GM18517 (cell line): ENCODE measurements around the gene CDKAL1.
"Not testable (repeated sequence)": the region's sequence is repeated elsewhere in the genome, so short reads cannot be mapped to it uniquely, and the experiment has no call there.

Experiments used
- ATAC-seq: cut with Tn5 transposase; IDR thresholded peaks from one replicate; pipeline ENCODE4 v1.9.1; 2021; ENCODE audit warnings: mild to moderate bottlenecking, moderate library complexity; ENCODE audit not compliant: unreplicated experiment

CDKAL1 gene

DNA sequence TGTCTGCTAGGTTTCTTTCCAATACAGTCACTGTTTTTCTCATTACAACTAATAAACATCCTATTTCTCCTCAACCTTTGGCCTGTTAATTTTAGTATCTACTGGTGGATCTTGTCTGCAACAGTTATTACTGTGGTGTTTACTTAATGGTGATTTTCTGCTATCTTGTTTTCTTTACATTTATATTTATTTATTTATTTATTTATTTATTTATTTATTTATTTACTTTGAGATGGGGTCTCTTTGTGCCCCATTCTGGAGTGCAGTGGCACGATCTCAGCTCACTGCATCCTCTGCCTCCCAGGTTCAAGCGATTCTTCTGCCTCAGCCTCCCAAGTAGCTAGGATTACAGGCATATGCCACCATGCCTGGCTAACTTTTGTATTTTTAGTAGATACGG, 15.1 kb downstream of the CDKAL1 start:
- not testable (repeated sequence) for ATAC-seq

DNA sequence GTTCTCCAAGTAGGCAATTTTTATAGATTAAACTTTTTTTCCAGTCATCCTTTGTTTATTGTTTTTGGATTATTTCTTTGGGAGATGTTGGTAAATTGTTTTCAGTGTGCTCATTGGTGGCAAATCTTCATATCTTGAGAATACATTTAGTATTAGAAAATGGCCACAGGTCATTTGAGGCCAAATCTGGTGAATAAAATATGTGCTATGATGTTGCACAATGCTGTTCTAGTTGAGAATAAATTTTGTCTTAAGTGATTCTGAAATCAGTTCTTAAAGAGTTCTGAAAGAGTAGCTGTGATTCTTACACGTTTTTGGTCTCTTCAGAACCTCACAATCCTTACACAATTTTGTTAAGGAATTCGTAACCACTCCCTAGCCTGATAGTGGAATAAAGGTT, 20.1 kb downstream of the CDKAL1 start:
- no peak for ATAC-seq

DNA sequence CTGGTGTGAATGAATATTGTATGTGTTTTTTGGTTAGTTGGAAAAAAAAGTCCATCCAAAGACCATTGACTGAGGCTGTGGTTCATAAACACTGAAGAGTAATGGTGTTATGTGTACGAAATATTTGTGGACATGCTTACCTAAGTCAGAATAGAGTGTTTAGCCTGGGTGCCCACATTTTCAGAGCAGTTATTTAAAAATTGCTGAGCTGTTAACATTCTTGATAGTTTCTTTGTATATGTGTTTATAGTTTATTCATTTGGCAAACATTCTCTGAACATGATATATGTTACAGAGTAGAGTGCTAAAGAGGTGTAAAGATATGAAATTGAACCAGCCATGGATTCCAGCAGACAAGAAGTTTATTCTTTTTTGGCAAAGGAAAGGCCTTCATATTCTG, 20.6 kb downstream of the CDKAL1 start:
- ATAC-seq: no peak

DNA sequence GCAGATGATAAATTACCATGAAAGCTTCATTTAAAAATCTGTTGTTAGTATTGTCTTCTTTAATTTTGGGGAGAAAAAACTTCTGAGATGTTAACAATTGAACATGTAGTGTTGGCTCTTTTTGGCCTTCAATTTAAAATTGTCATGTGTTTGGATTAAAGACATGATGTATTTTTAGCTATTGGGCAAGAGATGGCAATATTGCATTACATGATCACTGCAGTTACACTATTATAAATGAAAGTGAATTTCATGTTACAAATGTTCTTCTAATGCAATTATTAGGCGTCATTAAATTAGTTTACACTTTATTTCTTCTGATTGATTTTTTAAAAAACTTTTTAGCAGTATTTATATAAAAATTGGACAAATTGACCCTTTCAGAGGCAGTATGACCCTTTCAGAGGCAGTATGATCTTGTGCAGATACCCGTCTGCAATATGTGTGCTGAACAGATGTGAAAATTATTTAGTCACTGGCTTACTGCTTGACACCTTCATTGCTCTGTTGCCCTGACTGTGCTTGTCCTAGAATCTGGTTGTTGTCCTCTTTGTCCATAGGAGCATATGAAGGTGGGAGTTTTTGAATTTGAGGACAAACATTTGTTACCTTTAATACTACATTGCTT, 25.8 kb downstream of the CDKAL1 start:
- ATAC-seq: no peak

DNA sequence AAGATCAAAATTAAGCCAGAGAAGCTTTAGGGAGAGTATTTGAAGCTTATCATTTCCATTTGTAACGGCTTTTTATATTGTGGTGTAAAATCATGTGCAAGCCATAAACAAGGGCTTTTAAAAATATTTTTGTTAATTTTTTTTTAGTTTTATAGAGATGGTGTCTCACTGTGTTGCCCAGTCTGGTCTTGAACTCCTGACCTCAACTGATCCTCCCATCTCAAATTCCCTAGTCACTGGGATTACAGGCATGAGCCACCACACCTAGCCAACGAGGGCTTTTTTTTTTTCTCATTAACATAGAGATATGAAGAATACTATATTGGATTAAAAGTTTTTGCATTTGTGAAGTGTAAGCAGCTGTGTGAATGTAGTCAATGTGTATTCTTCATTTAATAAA, 29.1 kb downstream of the CDKAL1 start:
- ATAC-seq: no peak

DNA sequence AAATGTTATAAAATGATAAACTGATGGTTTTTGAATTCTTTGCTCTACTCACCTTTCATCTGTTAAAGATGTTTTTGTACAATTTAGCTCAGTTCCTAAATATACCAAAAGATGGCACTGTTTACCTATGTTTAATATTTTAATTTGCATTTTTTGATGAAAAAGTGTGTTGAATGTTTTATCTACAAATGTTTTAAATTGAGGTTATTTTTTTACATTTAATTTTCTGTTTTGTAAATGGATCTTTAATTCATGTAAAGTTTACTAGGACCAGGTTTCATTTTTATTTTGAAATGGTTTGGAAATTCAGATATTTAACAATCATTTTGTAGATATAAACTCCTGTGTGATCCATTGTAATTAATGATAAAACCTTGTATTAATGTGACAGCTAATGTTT, 30.0 kb downstream of the CDKAL1 start:
- ATAC-seq: no peak

DNA sequence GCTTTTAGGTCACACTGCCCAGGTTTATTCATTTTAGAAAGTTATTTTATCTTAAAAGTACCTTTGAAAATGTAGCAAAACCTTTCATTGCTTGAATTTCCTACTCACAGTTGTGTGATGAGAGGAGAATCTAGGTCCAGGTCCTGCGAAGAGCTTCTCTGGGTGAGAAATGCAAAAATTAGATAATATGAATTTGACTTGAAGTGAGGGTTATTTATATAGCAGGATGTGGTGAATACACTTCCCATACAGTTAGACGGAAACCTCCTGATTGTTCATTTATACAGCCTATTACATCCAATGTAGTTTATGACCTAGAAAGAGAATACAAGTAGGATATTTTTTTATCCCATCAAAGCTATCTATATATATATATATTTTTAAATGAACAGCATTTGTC, 30.5 kb downstream of the CDKAL1 start:
- ATAC-seq: peak; percentile 75

DNA sequence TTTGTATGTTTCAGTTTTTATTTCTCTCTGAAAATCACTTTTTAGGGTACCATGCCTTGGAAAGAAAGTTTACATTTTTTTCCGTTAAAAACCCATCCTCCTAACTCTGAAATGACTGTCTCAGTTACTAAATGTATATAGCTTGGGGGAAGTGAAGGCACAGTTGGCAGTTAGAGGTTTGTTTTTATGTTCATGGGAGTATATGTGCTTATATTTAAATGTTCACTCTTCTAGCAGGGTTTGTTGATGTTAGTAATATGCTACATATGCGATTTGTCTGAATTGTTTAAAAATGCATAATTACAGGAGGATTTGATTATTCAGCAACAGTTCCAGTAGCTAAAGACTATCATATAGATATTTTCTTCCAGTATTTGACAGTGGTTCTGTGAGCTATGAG, 31.1 kb downstream of the CDKAL1 start:
- peak; percentile 41 for ATAC-seq

DNA sequence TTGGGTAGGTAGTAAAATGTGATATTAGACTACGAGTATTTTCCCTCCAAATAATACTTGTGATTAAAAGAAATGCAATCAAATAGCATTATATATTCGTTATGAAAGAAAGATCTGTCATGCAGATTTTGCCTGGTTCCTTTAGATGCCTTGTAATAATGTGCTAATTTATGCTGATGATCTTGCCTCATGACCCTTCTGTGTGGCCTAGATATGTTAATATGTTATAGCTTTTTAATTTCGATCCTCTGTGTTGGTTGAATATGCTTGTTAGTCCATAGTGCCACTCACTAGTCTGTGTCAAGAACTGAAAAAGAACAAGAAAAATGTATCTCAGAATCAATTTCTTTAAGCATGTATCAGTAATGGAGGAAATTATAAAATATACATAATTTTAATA, 31.9 kb downstream of the CDKAL1 start:
- ATAC-seq: no peak

DNA sequence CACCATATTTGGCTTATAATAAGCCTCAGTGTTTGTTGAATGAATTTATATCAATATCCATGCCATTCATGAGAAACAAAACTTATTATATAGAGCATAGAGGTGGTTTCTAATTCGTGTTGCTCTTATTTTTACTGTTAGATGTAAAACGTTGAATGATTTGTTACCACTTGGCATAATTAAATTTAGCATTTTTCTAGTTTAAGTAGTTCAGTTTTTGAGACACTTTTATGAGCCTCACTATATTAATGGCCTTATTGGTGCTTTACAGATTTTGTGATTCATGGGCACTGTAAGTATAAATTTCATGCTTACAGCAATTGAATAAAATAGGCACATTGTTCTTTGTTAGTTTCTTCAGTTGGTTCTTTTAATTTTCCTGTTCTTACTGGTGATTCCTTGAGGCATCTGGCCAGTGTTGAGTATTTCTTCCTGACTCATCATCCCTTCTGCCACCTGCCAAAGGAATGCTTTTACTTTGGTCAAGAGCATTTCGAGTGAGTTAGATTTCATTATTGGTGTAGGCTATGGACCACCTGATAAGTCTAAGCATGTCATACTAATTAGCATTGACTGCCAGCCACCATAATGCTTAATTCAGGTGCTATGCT, 34.8 kb downstream of the CDKAL1 start:
- ATAC-seq: no peak

DNA sequence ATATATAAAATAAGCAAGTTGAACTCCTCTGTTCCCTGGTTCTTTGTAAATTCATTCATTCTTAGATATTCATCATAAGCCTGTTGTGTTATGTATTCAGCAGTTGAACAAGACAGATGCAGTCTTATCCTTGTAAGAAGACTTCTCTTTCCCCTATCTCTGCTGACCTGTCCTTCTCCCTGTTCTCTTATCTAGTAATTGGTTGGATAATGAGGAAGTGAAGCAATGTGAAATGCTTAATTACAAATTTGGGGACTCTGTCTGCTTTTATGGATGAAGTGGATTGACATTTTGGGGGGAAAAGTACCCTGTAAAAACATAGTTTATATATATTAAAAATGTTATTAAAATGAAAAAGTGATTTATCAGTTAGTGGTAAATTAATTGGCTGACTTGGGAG, 37.0 kb downstream of the CDKAL1 start:
- no peak for ATAC-seq

DNA sequence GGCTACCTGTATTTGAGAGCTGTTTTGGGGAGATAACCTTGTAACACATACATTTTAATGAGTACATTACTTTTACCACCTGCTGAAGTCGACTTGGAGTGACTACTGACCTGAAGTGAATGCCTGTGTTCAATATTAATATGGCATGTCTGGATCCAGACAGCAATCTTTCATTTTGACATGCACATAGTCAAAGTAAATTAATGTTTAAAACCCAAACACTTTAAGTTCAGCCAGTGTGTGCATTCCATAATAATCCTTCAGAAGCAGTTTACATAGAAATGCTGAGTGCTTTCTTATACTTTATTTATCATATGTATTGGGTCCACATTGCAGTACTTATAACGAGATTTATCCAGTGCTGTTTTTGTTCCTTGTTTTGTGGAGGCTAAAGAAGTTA, 38.0 kb downstream of the CDKAL1 start:
- no peak for ATAC-seq

DNA sequence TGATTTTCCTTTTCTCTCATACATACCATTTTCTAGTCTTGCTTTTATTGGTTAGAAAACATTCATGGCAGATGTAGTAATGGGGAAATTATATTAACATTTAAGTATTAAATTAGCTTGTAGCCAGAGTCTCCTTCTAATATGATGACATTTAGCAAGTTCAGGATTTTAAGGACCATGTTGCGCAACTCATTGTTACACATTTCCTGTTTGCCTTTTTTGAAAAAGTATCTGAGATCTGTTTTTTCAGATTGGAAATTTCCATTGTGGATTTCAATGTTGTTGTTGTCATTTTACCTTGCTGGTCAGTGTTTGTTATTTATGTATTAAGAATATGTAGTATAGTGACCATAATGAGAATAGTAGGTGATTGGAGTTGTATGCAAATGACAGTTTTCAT, 38.7 kb downstream of the CDKAL1 start:
- no peak for ATAC-seq

DNA sequence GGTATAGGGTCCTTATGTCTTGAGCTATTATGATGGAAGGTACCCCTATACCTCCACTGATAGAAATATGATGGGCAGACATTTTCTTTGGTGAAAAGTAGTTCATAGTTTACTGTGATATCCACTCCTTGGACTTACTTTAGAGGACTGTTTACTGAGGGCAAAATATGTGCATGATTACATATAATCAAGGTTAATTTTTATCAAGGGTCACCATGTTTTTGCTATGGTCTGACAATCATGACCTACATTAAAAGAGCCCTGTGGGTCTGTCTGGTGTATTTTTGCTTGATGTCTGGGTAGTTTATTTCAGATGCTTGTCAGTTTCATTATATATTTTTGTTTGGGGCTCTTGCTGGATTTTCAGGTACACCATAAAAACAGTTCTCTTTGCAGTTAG, 40.1 kb downstream of the CDKAL1 start:
- no peak for ATAC-seq

DNA sequence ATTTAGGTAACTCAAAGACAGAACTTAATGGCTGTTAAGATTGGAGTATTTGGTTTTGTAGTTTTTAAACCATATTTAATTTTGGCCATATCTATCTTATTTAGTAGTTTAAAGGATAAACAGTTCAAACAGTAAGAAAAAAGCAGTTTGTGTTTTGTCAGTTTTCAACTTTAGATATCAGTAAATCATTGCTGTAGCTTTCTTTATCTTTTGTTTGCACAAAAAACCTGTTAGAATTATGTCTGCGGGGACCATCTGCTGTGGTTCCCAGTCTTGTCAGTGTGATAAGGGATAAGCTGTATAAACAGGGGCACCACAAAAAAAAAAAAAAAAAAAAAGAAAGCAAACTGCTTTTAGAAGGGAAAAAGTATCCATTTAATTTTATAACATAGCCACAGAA, 40.9 kb downstream of the CDKAL1 start:
- ATAC-seq: no peak

DNA sequence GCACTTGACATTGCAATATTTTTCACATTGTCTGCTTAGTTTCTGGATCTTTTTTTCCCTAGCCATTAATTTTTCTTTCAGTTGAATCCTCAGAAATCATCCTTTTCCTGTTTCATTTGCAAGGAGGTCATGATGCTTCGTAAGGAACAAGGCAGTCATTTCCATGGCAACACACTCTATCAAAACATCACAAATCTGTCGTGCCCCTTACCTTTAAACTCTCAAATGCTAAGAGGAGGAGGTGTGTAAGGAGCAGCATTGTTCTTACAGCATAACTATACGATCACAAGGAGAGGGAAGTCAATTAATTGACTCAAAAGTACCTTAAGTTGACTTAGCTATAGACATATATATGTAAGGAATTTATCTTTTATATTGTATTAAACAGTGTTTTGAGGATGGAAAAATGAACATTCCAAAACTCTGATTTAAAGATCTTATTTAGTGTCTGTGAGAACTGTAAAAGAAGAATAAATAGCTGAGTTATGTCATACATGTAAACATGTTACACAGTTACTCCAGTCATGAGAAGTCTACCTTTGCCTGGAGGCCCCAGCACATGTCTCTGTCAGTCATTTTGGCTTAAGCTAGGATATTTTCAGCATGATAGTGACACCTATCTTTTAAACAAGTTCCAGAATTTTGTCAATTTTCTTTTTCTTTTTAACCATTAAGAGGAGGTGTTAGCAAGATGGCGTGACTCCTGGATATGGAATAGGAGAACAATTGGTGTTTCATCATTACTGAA, 41.6 kb downstream of the CDKAL1 start:
- ATAC-seq: no peak

DNA sequence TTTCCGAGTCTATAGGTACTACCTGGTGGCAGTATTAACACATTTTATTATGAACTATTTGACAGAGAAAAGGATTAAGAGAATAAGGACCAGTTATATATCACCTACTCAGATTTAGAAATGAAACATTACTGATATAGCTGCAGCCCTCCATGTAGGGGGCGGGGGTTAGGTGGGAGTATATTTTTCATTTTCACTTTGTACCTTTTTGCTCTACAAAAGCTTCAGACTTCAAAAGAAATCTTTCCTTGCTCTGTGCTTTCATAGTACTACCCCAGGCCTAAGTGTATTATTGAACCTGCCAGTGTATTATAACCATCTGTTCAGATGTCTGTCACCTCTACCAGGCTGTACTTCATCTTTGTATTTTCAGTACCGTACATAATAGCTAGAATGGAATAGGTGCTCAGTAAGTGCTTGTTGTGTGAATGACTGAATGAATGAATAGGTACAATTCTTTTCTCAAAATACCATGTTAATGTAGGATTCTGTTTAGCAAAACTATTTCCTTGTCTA, 43.0 kb downstream of the CDKAL1 start:
- no peak for ATAC-seq

DNA sequence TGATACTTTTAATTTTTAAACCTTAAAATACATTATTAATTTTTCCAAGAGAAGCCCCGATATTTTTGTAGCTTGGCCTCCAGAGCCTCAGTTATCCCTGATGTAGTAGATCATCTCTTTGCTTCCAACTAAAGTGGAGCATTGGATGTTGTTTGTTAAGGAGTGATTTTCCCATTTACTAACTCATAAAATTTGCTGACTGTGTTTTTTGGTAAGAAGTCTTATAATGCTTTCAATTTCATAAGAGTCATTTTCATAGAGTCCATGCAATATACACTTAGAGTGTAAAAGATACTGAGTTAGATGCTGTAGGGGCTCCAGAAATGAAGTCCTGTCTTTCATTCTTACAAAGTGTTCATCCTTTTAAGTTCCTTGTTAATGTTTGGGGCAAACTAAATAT, 46.8 kb downstream of the CDKAL1 start:
- ATAC-seq: no peak

DNA sequence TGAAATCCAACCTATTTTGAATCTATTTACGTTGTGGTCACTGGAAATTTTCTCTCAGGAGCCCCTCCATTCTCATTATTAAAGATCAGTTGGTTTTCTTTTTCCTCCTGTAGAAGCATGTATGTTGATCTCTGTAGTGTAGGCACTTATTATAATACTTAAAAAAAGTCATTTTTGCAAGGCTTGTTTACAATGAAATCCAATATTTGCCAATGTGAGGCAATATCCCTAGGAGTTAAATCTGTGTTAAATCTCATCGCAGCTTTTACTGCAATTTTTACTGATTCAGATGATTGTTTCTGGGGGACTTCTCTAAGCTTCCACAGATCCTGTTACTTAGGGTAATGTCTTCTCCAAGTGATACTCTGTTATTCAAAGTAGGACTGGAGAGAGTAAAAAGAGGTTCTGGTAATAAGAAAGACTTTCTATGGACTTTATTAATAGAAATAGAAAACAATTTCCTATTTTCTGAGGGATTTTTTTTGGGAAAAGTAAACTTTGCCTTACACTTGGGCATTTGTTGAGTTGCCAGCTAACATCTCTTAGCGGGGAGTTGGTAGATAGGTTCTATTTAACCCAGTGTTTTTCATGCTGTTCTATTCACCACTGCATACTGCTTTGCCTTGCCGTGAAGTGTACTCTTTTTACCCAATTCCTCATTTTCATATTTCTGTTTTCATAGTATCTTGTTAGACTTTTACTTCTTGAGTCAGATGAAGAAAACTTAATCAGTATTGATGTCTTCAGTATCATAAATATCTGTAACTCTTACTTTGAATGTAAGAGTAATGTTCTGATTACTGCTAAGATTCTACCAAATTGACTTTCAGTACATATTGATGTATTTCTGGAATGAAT, 48.6 kb downstream of the CDKAL1 start:
- ATAC-seq: no peak

DNA sequence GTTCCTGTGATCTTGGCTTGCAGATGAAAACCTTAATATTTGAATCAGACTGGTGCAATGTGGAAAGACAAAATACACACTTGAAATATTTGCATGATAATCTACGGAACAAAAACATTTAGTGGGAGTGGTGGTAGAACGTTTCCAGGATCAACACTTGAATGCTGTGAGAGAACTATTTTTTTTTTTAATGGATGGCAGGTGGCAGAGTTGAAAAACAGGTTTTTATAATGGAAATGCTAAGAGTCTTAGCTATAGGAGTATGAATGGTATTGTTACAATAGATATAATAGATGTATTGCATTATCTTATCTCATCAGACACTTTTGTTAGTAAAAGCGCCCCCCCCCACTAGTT, 49.2 kb downstream of the CDKAL1 start:
- ATAC-seq: no peak

DNA sequence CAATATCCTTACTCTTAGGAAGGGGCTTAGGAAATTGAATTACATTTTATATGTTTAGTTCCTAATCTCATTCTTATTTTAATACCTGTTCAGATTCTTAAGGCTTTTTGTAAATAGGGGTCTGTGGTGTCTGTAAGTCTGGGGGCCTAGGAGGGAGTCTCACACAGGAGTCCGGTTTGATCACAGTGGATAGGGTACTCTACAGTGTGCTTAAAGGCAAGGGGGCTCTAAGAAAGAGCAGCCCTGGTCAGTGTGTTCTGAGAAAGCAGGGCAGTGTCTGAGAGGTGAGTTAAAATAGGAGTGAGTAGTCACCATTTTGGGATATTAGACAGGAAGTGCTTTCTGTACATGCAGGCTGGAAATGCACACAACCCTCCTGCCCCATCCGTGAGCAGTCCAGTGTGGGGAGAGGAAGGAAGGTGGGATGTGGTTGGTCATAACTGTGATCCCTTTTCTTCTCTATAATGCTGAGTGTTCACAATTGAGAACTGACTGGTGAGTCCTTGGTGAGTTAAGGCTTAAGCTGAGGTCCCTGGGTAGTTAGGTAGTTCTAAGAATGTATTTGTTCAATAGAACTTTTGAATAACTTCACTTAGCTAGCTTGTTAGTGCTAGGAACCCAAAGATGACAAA, 50.0 kb downstream of the CDKAL1 start:
- no peak for ATAC-seq
